Activated CD8-positive, alpha-beta T cell treated with anti-CD3 and anti-CD28 coated beads for 36 hours (primary cell): ENCODE measurements around the gene IL6ST. TPM values are rescaled to one million over a fixed set of nuclear protein-coding genes. Genes with fewer than 3 reads are reported as not detected.

ENCODE experiments used
- ATAC-seq: fragments of 200-7000 bp; cut with Tn5 transposase; one replicate; pipeline ENCODE4 v1.10.0; 2021; ENCODE audit warnings: mild to moderate bottlenecking, moderate library complexity
- CTCF ChIA-PET: fragments of 350-600 bp; sonication (Branson Sonifier 250); formaldehyde crosslinking; loops from one replicate; lab custom pipeline; 2021; ENCODE audit warnings: antibody characterized with exemption; lab: Charles Lee
- POLR2A ChIA-PET: fragments of 350-600 bp; sonication (Branson Sonifier 250); formaldehyde crosslinking; loops from one replicate; lab custom pipeline; 2021; ENCODE audit warnings: antibody characterized with exemption; lab: Charles Lee
- DNase-seq: peaks from one replicate; pipeline ENCODE4 v3.0.0-alpha.2; 2020
- H3K27ac Mint-ChIP-seq: one replicate; pipeline ENCODE4 v1.8.0; 2021; ENCODE audit warnings: mild to moderate bottlenecking, mixed read lengths
- H3K27me3 Mint-ChIP-seq: one replicate; pipeline ENCODE4 v1.8.0; 2021; ENCODE audit warnings: mixed read lengths
- H3K36me3 Mint-ChIP-seq: one replicate; pipeline ENCODE4 v1.8.0; 2021; ENCODE audit warnings: low read depth, mixed read lengths
- H3K4me1 Mint-ChIP-seq: one replicate; pipeline ENCODE4 v1.8.0; 2021; ENCODE audit warnings: low read depth, mixed read lengths
- H3K4me3 Mint-ChIP-seq: one replicate; pipeline ENCODE4 v1.8.0; 2021; ENCODE audit warnings: mild to moderate bottlenecking, moderate library complexity, mixed read lengths
- H3K9me3 Mint-ChIP-seq: one replicate; pipeline ENCODE4 v1.8.0; 2021; ENCODE audit warnings: mixed read lengths
- intact Hi-C: fragments of 100-400 bp; cut with micrococcal nuclease; formaldehyde crosslinking; loops from one replicate; pipeline ENCODE4 v1.10.0; 2022
- total RNA-seq, 2 experiments: library from RNA; stranded (reverse); gene quantifications; one replicate each; pipeline ENCODE4 v1.2.3, GENCODE V29; 2021
- TF ChIP-seq, protein P1 (sequence below): fragments of 200-600 bp; IDR thresholded peaks from one replicate; pipeline ENCODE4 v1.8.0; 2022; ENCODE audit warnings: antibody characterized with exemption, mild to moderate bottlenecking

Gene IL6ST
- total RNA-seq, 2 experiments from 2014 or later, result 31.4 to 35.3 TPM

DNA sequence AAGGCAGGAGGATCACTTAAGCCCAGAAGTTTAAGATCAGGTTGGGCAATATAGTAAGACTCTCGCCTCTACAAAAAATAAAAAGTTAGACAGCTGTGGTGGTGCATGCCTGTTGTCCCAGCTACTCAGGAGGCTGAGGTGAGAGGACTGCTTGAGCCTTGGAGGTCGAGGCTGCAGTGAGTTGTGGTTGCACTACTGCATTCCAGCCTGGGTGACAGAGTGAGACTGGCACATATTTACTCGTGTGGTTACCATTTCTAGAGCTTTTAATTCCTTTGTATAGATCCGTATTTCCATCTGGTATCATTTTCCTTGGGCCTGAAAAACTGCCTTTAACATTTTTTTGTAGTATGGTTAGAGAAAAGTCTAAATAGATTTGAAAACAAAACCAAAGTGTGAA, 7.8 kb downstream of the IL6ST start:
- peaks cover 53% of the 10 kb centered on the region for H3K36me3 Mint-ChIP-seq
- H3K4me1 Mint-ChIP-seq, result peaks cover 77% of the 10 kb centered on the region
- DNase-seq, result no peak
- ATAC-seq, result no peak
- no peak overlapping the region for H3K4me3 Mint-ChIP-seq
- ChIA-PET CTCF (interaction anchor here (0.9 to 3.8 kb wide), 2 partner anchors 9 to 214 kb away, joined by 3 to 18 read pairs; no protein-coding TSS in a partner anchor), POLR2A (interaction anchor here (1.0 kb wide), 2 partner anchors 107 to 601 kb away, joined by 3 read pairs; no protein-coding TSS in a partner anchor)
- intact Hi-C loops, result no loop called here
- H3K27me3 Mint-ChIP-seq, result no peaks in the 10 kb centered on the region
- peaks cover 12% of the 10 kb centered on the region for H3K9me3 Mint-ChIP-seq
- H3K27ac Mint-ChIP-seq, result no peak overlapping the region
- TF ChIP-seq, protein P1, sequence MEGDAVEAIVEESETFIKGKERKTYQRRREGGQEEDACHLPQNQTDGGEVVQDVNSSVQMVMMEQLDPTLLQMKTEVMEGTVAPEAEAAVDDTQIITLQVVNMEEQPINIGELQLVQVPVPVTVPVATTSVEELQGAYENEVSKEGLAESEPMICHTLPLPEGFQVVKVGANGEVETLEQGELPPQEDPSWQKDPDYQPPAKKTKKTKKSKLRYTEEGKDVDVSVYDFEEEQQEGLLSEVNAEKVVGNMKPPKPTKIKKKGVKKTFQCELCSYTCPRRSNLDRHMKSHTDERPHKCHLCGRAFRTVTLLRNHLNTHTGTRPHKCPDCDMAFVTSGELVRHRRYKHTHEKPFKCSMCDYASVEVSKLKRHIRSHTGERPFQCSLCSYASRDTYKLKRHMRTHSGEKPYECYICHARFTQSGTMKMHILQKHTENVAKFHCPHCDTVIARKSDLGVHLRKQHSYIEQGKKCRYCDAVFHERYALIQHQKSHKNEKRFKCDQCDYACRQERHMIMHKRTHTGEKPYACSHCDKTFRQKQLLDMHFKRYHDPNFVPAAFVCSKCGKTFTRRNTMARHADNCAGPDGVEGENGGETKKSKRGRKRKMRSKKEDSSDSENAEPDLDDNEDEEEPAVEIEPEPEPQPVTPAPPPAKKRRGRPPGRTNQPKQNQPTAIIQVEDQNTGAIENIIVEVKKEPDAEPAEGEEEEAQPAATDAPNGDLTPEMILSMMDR, result no peak

DNA sequence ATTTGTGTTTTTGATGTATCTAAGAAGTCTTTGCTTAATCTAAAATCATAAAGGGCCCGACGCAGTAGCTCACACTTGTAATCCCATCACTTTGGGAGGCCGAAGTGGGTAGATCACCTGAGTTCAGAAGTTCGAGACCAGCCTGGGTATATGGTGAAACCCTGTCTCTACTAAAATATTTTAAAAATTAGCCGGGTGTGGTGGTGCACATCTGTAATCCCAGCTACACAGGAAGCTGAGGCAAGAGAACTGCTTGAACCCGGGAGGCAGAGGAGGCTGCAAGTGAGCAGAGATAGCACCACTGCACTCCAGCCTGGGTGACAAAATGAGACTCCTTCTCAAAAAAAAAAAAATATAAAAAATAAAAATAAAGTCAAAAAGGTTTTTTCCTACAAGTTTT, 9.6 kb downstream of the IL6ST start:
- ChIA-PET CTCF (interaction anchor here (0.9 to 3.8 kb wide), 4 partner anchors 10 to 216 kb away, joined by 3 to 18 read pairs (median 3); no protein-coding TSS in a partner anchor), POLR2A (no interaction called here)
- Mint-ChIP-seq H3K36me3 (peaks cover 41% of the 10 kb centered on the region), H3K27me3 (no peaks in the 10 kb centered on the region), H3K9me3 (peaks cover 8% of the 10 kb centered on the region), H3K27ac (no peak overlapping the region), H3K4me3 (no peak overlapping the region), H3K4me1 (peaks cover 60% of the 10 kb centered on the region)
- ATAC-seq (no peak), DNase-seq (no peak)
- intact Hi-C loops, result no loop called here
- TF ChIP-seq, protein P1, result no peak

DNA sequence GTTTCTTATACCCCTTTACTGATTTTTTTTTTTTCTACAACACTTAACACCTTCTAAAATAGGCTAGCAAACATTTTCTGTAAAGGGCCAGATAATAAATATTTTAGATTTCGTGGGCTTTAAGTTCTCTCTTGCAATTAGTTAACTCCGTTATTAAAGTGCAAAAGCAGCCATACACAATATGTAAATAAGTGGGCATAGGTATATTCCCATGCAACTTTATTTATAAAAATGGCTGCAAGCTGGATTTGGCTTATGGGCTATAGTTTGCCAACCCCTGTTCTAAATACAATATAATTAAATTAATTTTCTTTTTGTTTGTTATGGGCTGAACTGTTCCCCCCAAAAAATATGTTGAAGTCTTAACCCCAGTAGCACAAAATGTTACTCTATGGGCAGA, 10.8 kb downstream of the IL6ST start:
- CTCF ChIA-PET, result interaction anchor here (1.5 to 3.8 kb wide), 2 partner anchors 216 to 217 kb away, joined by 5 to 18 read pairs; no protein-coding TSS in a partner anchor
- intact Hi-C loops, result no loop called here
- Mint-ChIP-seq H3K36me3 (peaks cover 40% of the 10 kb centered on the region), H3K4me3 (no peak overlapping the region), H3K27me3 (no peaks in the 10 kb centered on the region), H3K4me1 (peaks cover 56% of the 10 kb centered on the region), H3K9me3 (peaks cover 8% of the 10 kb centered on the region), H3K27ac (peak overlapping the region; percentile 54)
- no peak for DNase-seq
- no peak for ATAC-seq
- TF ChIP-seq, protein P1, result no peak
- POLR2A ChIA-PET, result interaction anchor here (1.8 kb wide), 1 partner anchor 11 kb away, joined by 7 read pairs; the partner anchor contains the start of gene IL6ST

DNA sequence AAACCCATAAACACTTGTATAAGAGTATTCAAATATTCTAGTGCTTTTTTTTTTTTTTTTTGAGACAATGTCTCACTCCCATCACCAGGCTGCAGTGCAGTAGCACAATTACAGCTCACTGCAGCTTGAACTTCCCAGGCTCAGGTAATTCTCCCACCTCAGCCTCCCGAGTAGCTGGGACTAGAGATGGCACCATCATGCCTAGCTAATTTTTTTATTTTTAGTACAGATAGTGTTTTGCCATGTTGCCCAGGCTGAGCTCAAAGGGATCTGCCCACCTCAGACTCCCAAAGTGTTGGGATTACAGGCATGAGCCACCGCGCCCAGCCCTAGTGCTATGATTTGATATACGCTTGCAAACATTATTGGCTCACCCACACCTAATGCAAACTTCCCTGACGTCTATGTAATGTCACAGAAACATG, 11.8 kb downstream of the IL6ST start:
- peak; percentile 22 for ATAC-seq
- intact Hi-C loops, result no loop called here

DNA sequence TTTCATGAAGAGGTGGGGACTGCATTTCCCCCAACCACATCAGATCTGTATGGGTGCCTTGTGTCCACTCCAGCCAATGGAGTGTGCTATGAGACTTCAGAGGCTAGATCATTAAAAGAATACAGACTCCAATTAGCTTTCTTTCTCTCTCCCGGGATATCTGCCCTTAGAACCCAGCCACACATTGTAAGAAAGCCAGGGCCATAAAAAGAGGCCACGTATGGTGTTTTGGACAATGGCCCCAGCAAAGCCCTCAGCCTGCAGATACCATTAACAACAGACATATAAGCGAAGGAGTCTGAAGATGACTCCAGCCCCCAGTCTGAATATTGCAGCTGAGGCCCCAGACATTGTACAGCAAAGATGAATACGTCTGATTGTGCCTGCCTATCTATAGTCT, 21.5 kb downstream of the IL6ST start:
- no peak overlapping the region for H3K4me3 Mint-ChIP-seq
- peaks cover 48% of the 10 kb centered on the region for H3K4me1 Mint-ChIP-seq

More for the DNA sequence above, 11.8 kb downstream of the IL6ST start:
- Mint-ChIP-seq H3K27me3 (no peaks in the 10 kb centered on the region), H3K27ac (peak overlapping the region; percentile 17), H3K4me3 (peak overlapping the region; percentile 4), H3K4me1 (peaks cover 63% of the 10 kb centered on the region), H3K9me3 (peaks cover 8% of the 10 kb centered on the region), H3K36me3 (peaks cover 37% of the 10 kb centered on the region)
- ChIA-PET CTCF (interaction anchor here (0.6 to 1.7 kb wide), 11 partner anchors 11 to 855 kb away, joined by 3 to 10 read pairs (median 3); no protein-coding TSS in a partner anchor), POLR2A (interaction anchor here (1.8 kb wide), 1 partner anchor 12 kb away, joined by 7 read pairs; the partner anchor contains the start of gene IL6ST)
- peak; percentile 25 for DNase-seq
- TF ChIP-seq, protein P1, result peak; percentile 34

More for the DNA sequence above, 21.5 kb downstream of the IL6ST start:
- intact Hi-C loops, result no loop called here
- TF ChIP-seq, protein P1, result no peak
- Mint-ChIP-seq H3K36me3 (peaks cover 45% of the 10 kb centered on the region), H3K9me3 (no peaks in the 10 kb centered on the region), H3K27ac (no peak overlapping the region), H3K27me3 (no peaks in the 10 kb centered on the region)
- DNase-seq, result no peak
- CTCF ChIA-PET, result interaction anchor here (1.1 to 1.7 kb wide), 2 partner anchors 37 to 227 kb away, joined by 3 to 6 read pairs; no protein-coding TSS in a partner anchor
- no peak for ATAC-seq
- POLR2A ChIA-PET, result interaction anchor here (0.7 kb wide), 1 partner anchor 1010 kb away, joined by 3 read pairs; no protein-coding TSS in a partner anchor
